ENCODE results near the gene FGD4.

Gene FGD4

DNA sequence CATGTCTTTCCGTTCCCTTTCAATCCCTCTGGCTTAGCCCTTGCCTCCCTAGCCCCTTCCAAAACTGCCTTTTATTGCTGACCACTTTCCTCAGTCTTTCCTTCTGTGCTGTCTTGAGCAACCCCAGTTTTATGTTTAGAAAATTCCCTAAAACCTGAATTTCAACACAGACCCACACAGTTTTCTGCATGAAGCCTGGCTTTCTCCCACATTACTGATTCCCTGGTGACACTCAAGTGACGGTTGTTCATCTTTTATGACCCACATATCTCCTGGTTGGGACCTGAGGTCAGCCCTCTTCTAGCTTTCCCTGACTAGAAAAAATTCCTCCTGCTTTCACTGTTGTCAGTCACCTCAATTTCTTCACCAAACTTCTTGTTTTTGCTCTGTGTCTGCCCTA, 21.0 kb downstream of the FGD4 start:
- Histone ChIP-seq H3F3A (ENCODE audit: low read depth) (no peaks in the 10 kb centered on the region), H4K20me1 (ENCODE audit: insufficient read depth, low read length, poor library complexity, severe bottlenecking) (no peaks in the 10 kb centered on the region), H3K9me2 (replicated peaks; ENCODE audit: low read depth, low read length) (no peaks in the 10 kb centered on the region), H3K36me3 (ENCODE audit: insufficient read depth, low read length) (no peaks in the 10 kb centered on the region), H3K9me3 (ENCODE audit: insufficient read depth, low read depth, low read length) (no peaks in the 10 kb centered on the region), H3K4me1 (ENCODE audit: insufficient read depth, low read length, poor library complexity, severe bottlenecking) (peaks cover 23% of the 10 kb centered on the region), H3K9ac (ENCODE audit: low read depth, low read length, poor library complexity, severe bottlenecking) (no peak overlapping the region), H3K4me2 (ENCODE audit: low read depth, low read length, poor library complexity, severe bottlenecking) (peak overlapping the region; percentile 9), H3K79me2 (ENCODE audit: insufficient read depth, low read length) (no peaks in the 10 kb centered on the region), H2AFZ (ENCODE audit: low read length) (no peak overlapping the region), H3K27me3 (ENCODE audit: insufficient read depth, low read length, poor library complexity, severe bottlenecking) (no peaks in the 10 kb centered on the region), H3K4me3 (ENCODE audit: low read length, poor library complexity, severe bottlenecking) (no peak overlapping the region)
- TF ChIP-seq, protein P1, sequence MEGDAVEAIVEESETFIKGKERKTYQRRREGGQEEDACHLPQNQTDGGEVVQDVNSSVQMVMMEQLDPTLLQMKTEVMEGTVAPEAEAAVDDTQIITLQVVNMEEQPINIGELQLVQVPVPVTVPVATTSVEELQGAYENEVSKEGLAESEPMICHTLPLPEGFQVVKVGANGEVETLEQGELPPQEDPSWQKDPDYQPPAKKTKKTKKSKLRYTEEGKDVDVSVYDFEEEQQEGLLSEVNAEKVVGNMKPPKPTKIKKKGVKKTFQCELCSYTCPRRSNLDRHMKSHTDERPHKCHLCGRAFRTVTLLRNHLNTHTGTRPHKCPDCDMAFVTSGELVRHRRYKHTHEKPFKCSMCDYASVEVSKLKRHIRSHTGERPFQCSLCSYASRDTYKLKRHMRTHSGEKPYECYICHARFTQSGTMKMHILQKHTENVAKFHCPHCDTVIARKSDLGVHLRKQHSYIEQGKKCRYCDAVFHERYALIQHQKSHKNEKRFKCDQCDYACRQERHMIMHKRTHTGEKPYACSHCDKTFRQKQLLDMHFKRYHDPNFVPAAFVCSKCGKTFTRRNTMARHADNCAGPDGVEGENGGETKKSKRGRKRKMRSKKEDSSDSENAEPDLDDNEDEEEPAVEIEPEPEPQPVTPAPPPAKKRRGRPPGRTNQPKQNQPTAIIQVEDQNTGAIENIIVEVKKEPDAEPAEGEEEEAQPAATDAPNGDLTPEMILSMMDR (conservative IDR thresholded peaks at IDR 0.05; ENCODE audit: low read length), result no peak
- no peak for TF ChIP-seq EZH2phosphoT487 (IDR thresholded peaks at IDR 0.05; ENCODE audit: borderline replicate concordance)

- Histone ChIP-seq H3K4me2 (ENCODE audit: low read depth, low read length, poor library complexity, severe bottlenecking) (no peak overlapping the region), H3K27me3 (ENCODE audit: insufficient read depth, low read length, poor library complexity, severe bottlenecking) (no peaks in the 10 kb centered on the region), H4K20me1 (ENCODE audit: insufficient read depth, low read length, poor library complexity, severe bottlenecking) (no peaks in the 10 kb centered on the region), H3K79me2 (ENCODE audit: insufficient read depth, low read length) (no peaks in the 10 kb centered on the region), H3F3A (ENCODE audit: low read depth) (no peaks in the 10 kb centered on the region), H3K9me3 (ENCODE audit: insufficient read depth, low read depth, low read length) (no peaks in the 10 kb centered on the region), H3K9ac (ENCODE audit: low read depth, low read length, poor library complexity, severe bottlenecking) (no peak overlapping the region), H2AFZ (ENCODE audit: low read length) (no peak overlapping the region), H3K36me3 (ENCODE audit: insufficient read depth, low read length) (no peaks in the 10 kb centered on the region), H3K4me1 (ENCODE audit: insufficient read depth, low read length, poor library complexity, severe bottlenecking) (peaks cover 23% of the 10 kb centered on the region), H3K4me3 (ENCODE audit: low read length, poor library complexity, severe bottlenecking) (no peak overlapping the region), H3K9me2 (replicated peaks; ENCODE audit: low read depth, low read length) (no peaks in the 10 kb centered on the region)
- TF ChIP-seq, protein P1 (conservative IDR thresholded peaks at IDR 0.05; ENCODE audit: low read length), result no peak
- TF ChIP-seq EZH2phosphoT487 (IDR thresholded peaks at IDR 0.05; ENCODE audit: borderline replicate concordance), result no peak
Observed at GRCh38 chr12:32423559-32423958, 24.2 kb downstream of the FGD4 start.

GRCh38 chr12:32431025-32431424, 31.7 kb downstream of the FGD4 start:
- no peaks in the 10 kb centered on the region for H3F3A ChIP-seq (ENCODE audit: low read depth)
- no peaks in the 10 kb centered on the region for H3K36me3 ChIP-seq (ENCODE audit: insufficient read depth, low read length)
- H3K4me3 ChIP-seq (ENCODE audit: low read length, poor library complexity, severe bottlenecking), result no peak overlapping the region
- H3K9ac ChIP-seq (ENCODE audit: low read depth, low read length, poor library complexity, severe bottlenecking), result no peak overlapping the region
- no peaks in the 10 kb centered on the region for H4K20me1 ChIP-seq (ENCODE audit: insufficient read depth, low read length, poor library complexity, severe bottlenecking)
- H3K9me3 ChIP-seq (ENCODE audit: insufficient read depth, low read depth, low read length), result no peaks in the 10 kb centered on the region
- H3K27me3 ChIP-seq (ENCODE audit: insufficient read depth, low read length, poor library complexity, severe bottlenecking), result no peaks in the 10 kb centered on the region
- H3K9me2 ChIP-seq (replicated peaks; ENCODE audit: low read depth, low read length), result no peaks in the 10 kb centered on the region
- H2AFZ ChIP-seq (ENCODE audit: low read length), result no peak overlapping the region
- no peak for TF ChIP-seq EZH2phosphoT487 (IDR thresholded peaks at IDR 0.05; ENCODE audit: borderline replicate concordance)
- TF ChIP-seq, protein P1 (conservative IDR thresholded peaks at IDR 0.05; ENCODE audit: low read length), result no peak
- H3K4me2 ChIP-seq (ENCODE audit: low read depth, low read length, poor library complexity, severe bottlenecking), result no peak overlapping the region
- H3K79me2 ChIP-seq (ENCODE audit: insufficient read depth, low read length), result no peaks in the 10 kb centered on the region
- no peaks in the 10 kb centered on the region for H3K4me1 ChIP-seq (ENCODE audit: insufficient read depth, low read length, poor library complexity, severe bottlenecking)
